ENCODE results near the gene SLC40A1. TPM values are rescaled to one million over a fixed set of nuclear protein-coding genes. Genes with fewer than 3 reads are reported as not detected.

SLC40A1 gene
- polyA plus RNA-seq, 1 experiment, result 5.2 TPM

GRCh38 chr2:189582809-189583192 is 2.2 kb upstream of the SLC40A1 start:
- Histone ChIP-seq H3K4me3 (ENCODE audit: low read depth, low read length) (no peak overlapping the region), H3K27me3 (ENCODE audit: control insufficient read depth, insufficient read depth, low read length) (peaks cover 8% of the 10 kb centered on the region), H3K27ac (ENCODE audit: low read depth, low read length) (no peak overlapping the region), H3K9me3 (ENCODE audit: control insufficient read depth, insufficient read depth, low read length) (no peaks in the 10 kb centered on the region)
- no peak for TF ChIP-seq CTCF (IDR thresholded peaks at IDR 0.05; ENCODE audit: low read depth, low read length)
- DNase-seq (ENCODE audit: low read depth, low spot score), result no peak
- CTCF ChIA-PET, result no interaction called here
- POLR2A ChIA-PET, result no interaction called here

- TF ChIP-seq CTCF (IDR thresholded peaks at IDR 0.05; ENCODE audit: low read depth, low read length), result no peak
- ChIA-PET CTCF (no interaction called here), POLR2A (no interaction called here)
- Histone ChIP-seq H3K27me3 (ENCODE audit: control insufficient read depth, insufficient read depth, low read length) (peaks cover 8% of the 10 kb centered on the region), H3K9me3 (ENCODE audit: control insufficient read depth, insufficient read depth, low read length) (no peaks in the 10 kb centered on the region), H3K4me3 (ENCODE audit: low read depth, low read length) (no peak overlapping the region), H3K27ac (ENCODE audit: low read depth, low read length) (no peak overlapping the region)
- no peak for DNase-seq (ENCODE audit: low read depth, low spot score)
These were observed 1.7 kb upstream of the SLC40A1 start for GRCh38 chr2:189582140-189582808.

GRCh38 chr2:189581354-189582139 is 961 bp upstream of the SLC40A1 start:
- no peaks in the 10 kb centered on the region for H3K9me3 ChIP-seq (ENCODE audit: control insufficient read depth, insufficient read depth, low read length)
- CTCF ChIA-PET, result interaction anchor here (1.6 to 1.9 kb wide), 2 partner anchors 79 to 114 kb away, joined by 5 to 7 read pairs; partner anchors contain the start of gene ASNSD1
- no peak for TF ChIP-seq CTCF (IDR thresholded peaks at IDR 0.05; ENCODE audit: low read depth, low read length)
- no peak for DNase-seq (ENCODE audit: low read depth, low spot score)
- no peak overlapping the region for H3K27ac ChIP-seq (ENCODE audit: low read depth, low read length)
- POLR2A ChIA-PET, result interaction anchor here (1.0 to 1.9 kb wide), 3 partner anchors 17 to 141 kb away, joined by 3 to 9 read pairs (median 4); no protein-coding TSS in a partner anchor
- peak overlapping the region; percentile 57 for H3K4me3 ChIP-seq (ENCODE audit: low read depth, low read length)
- peaks cover 8% of the 10 kb centered on the region for H3K27me3 ChIP-seq (ENCODE audit: control insufficient read depth, insufficient read depth, low read length)

- Histone ChIP-seq H3K27me3 (ENCODE audit: control insufficient read depth, insufficient read depth, low read length) (peaks cover 8% of the 10 kb centered on the region), H3K9me3 (ENCODE audit: control insufficient read depth, insufficient read depth, low read length) (no peaks in the 10 kb centered on the region), H3K27ac (ENCODE audit: low read depth, low read length) (peak overlapping the region; percentile 25), H3K4me3 (ENCODE audit: low read depth, low read length) (peak overlapping the region; percentile 57)
- DNase-seq (ENCODE audit: low read depth, low spot score), result no peak
- ChIA-PET POLR2A (interaction anchor here (1.0 to 1.9 kb wide), 5 partner anchors 19 to 140 kb away, joined by 3 to 9 read pairs (median 4); partner anchors contain the start of gene ASNSD1), CTCF (interaction anchor here (0.6 to 1.9 kb wide), 3 partner anchors 81 to 877 kb away, joined by 3 to 7 read pairs (median 5); partner anchors contain the start of gene ASNSD1)
- no peak for TF ChIP-seq CTCF (IDR thresholded peaks at IDR 0.05; ENCODE audit: low read depth, low read length)
These were observed 340 bp downstream of the SLC40A1 start for GRCh38 chr2:189580241-189580651.
